Neural crest cell (in vitro differentiated cells): ENCODE measurements around the gene B4GALT5. TPM values are rescaled to one million over a fixed set of nuclear protein-coding genes. Genes with fewer than 3 reads are reported as not detected.
"Not testable (repeated sequence)": the region's sequence is repeated elsewhere in the genome, so short reads cannot be mapped to it uniquely, and the experiment has no call there.

Experiments used
- DNase-seq: peaks from one replicate; pipeline ENCODE4 v3.0.0; 2021; ENCODE audit warnings: low read depth, mixed read lengths, low spot score
- H3K27ac Mint-ChIP-seq: one replicate; pipeline ENCODE4 v1.8.0; 2021; ENCODE audit warnings: mild to moderate bottlenecking, mixed read lengths; ENCODE audit not compliant: unreplicated experiment
- H3K27me3 Mint-ChIP-seq: 2 replicates; pipeline ENCODE4 v1.8.0; 2021; ENCODE audit warnings: low read depth, mild to moderate bottlenecking, mixed read lengths
- H3K36me3 Mint-ChIP-seq: 2 replicates; pipeline ENCODE4 v1.8.0; 2021; ENCODE audit warnings: low read depth, mild to moderate bottlenecking, mixed read lengths
- H3K4me1 Mint-ChIP-seq: 2 replicates; pipeline ENCODE4 v1.8.0; 2021; ENCODE audit warnings: mixed read lengths
- H3K4me3 Mint-ChIP-seq: one replicate; pipeline ENCODE4 v1.8.0; 2021; ENCODE audit warnings: mild to moderate bottlenecking, mixed read lengths
- H3K9me3 Mint-ChIP-seq: 2 replicates; pipeline ENCODE4 v1.8.0; 2021; ENCODE audit warnings: mixed read lengths
- CTCF ChIP-seq: fragments of 200-600 bp; sonication (generic); conservative IDR thresholded peaks from 2 replicates; pipeline ENCODE4 v1.5.0; 2021; ENCODE audit warnings: antibody characterized with exemption, mild to moderate bottlenecking
- total RNA-seq: library from RNA; stranded (reverse); gene quantifications from 2 replicates; pipeline ENCODE4 v1.2.1, GENCODE V29; 2021

Gene B4GALT5
- total RNA-seq, 1 donor from 2014 or later: 49.0 TPM

- Mint-ChIP-seq H3K36me3 (peaks cover 3% of the 10 kb centered on the region), H3K4me3 (no peak overlapping the region), H3K4me1 (peaks cover 13% of the 10 kb centered on the region), H3K27me3 (no peaks in the 10 kb centered on the region), H3K27ac (no peak overlapping the region), H3K9me3 (peaks cover 8% of the 10 kb centered on the region)
- TF ChIP-seq CTCF: no peak
- DNase-seq: no peak
Observed at GRCh38 chr20:49624317-49624716, 89.4 kb downstream of the B4GALT5 start.

GRCh38 chr20:49622243-49622642 lies 91.4 kb downstream of the B4GALT5 start:
- DNase-seq: no peak
- no peaks in the 10 kb centered on the region for H3K27me3 Mint-ChIP-seq
- no peak overlapping the region for H3K27ac Mint-ChIP-seq
- TF ChIP-seq CTCF: no peak
- no peak overlapping the region for H3K4me3 Mint-ChIP-seq
- H3K9me3 Mint-ChIP-seq: peaks cover 8% of the 10 kb centered on the region
- peaks cover 13% of the 10 kb centered on the region for H3K4me1 Mint-ChIP-seq
- no peaks in the 10 kb centered on the region for H3K36me3 Mint-ChIP-seq

- no peak for TF ChIP-seq CTCF
- Mint-ChIP-seq H3K4me3 (no peak overlapping the region), H3K27ac (no peak overlapping the region), H3K4me1 (peaks cover 9% of the 10 kb centered on the region), H3K9me3 (peaks cover 8% of the 10 kb centered on the region), H3K36me3 (no peaks in the 10 kb centered on the region), H3K27me3 (no peaks in the 10 kb centered on the region)
- no peak for DNase-seq
Observed at GRCh38 chr20:49620364-49621240, 93.1 kb downstream of the B4GALT5 start.

- Mint-ChIP-seq H3K36me3 (no peaks in the 10 kb centered on the region), H3K4me1 (no peaks in the 10 kb centered on the region), H3K27me3 (no peaks in the 10 kb centered on the region), H3K9me3 (peaks cover 8% of the 10 kb centered on the region), H3K27ac (no peak overlapping the region), H3K4me3 (no peak overlapping the region)
- no peak for DNase-seq
- TF ChIP-seq CTCF: no peak
Observed at GRCh38 chr20:49619113-49620048, 94.3 kb downstream of the B4GALT5 start.

GRCh38 chr20:49618289-49618688 lies 95.4 kb downstream of the B4GALT5 start:
- Mint-ChIP-seq H3K27me3 (no peaks in the 10 kb centered on the region), H3K4me3 (no peak overlapping the region), H3K27ac (no peak overlapping the region), H3K36me3 (no peaks in the 10 kb centered on the region), H3K4me1 (no peaks in the 10 kb centered on the region), H3K9me3 (peaks cover 8% of the 10 kb centered on the region)
- no peak for TF ChIP-seq CTCF
- no peak for DNase-seq

- H3K27me3 Mint-ChIP-seq, H3K9me3 Mint-ChIP-seq, H3K27ac Mint-ChIP-seq, H3K4me1 Mint-ChIP-seq, H3K4me3 Mint-ChIP-seq, H3K36me3 Mint-ChIP-seq: not testable (repeated sequence)
- peak; percentile 29 for DNase-seq
Observed at GRCh38 chr20:49617394-49617793, 96.3 kb downstream of the B4GALT5 start.
